A549 (cell line): ENCODE measurements around the gene ADARB1. TPM values are rescaled to one million over a fixed set of nuclear protein-coding genes. Genes with fewer than 3 reads are reported as not detected.

ENCODE experiments used
- ATAC-seq, 2 experiments: fragments of 200-7000 bp in 1 of 2; fragments of >200 bp in 1 of 2; cut with Nextera tagmentation in 1 of 2; cut with Tn5 transposase in 1 of 2; 3 replicates each; pipeline versions ENCODE4 v1.8.0 to v1.9.1; 2018 to 2020; ENCODE audit warnings: mild to moderate bottlenecking in 1 of 2, moderate library complexity in 1 of 2
- CTCF ChIA-PET: fragments of 300-600 bp; sonication (Branson Sonifier 250); formaldehyde crosslinking; extraction: SDS; loops from one replicate; lab custom pipeline; 2021; ENCODE audit warnings: antibody characterized with exemption, inconsistent platforms; lab: Yijun Ruan, JAX
- POLR2A ChIA-PET: fragments of 350-600 bp; formaldehyde crosslinking; extraction: SDS; loops from one replicate; lab custom pipeline; 2021; ENCODE audit warnings: antibody characterized with exemption, inconsistent platforms; lab: Yijun Ruan, JAX
- DNase-seq, 2 experiments: peaks; one replicate each; pipeline versions ENCODE4 v3.0.0 to v3.0.0-alpha.2; 2011 to 2016; ENCODE audit warnings: low read depth in 1 of 2, low spot score in 1 of 2
- FAIRE-seq: peaks from 2 replicates; lab custom pipeline; 2011; peaks lifted over from hg19 to GRCh38; lab: Jason Lieb, UNC
- H3K27ac ChIP-seq, 2 experiments: fragments of >200 bp; sonication (Bioruptor Twin); formaldehyde crosslinking; 3 replicates each; pipeline ENCODE4 v1.5.1; 2016 to 2017
- H3K4me1 ChIP-seq: fragments of >200 bp; sonication (Bioruptor Twin); formaldehyde crosslinking; 3 replicates; pipeline ENCODE4 v1.6.1; 2016
- H3K4me2 ChIP-seq: fragments of >200 bp; sonication (Bioruptor Twin); formaldehyde crosslinking; 3 replicates; pipeline ENCODE4 v1.6.1; 2016
- H3K4me3 ChIP-seq: fragments of >200 bp; sonication (Bioruptor Twin); formaldehyde crosslinking; 3 replicates; pipeline ENCODE4 v1.5.1; 2016
- H3K9me3 ChIP-seq: fragments of >200 bp; sonication (Bioruptor Twin); formaldehyde crosslinking; 3 replicates; pipeline ENCODE4 v1.6.1; 2016
- ATOH8 ChIP-seq: fragments of 250-450 bp; sonication (Bioruptor Pico); IDR thresholded peaks from 2 replicates; pipeline ENCODE4 v1.5.0; 2020; ENCODE audit warnings: low read depth, mild to moderate bottlenecking, moderate library complexity
- BCL3 ChIP-seq: fragments of >200 bp; sonication (Bioruptor Twin); formaldehyde crosslinking; IDR thresholded peaks from 3 replicates; pipeline ENCODE4 v1.6.1; 2016
- BHLHE40 ChIP-seq: IDR thresholded peaks from 2 replicates; pipeline ENCODE4 v1.6.1; 2012; ENCODE audit warnings: low read depth, low read length, inconsistent platforms
- CBX2 ChIP-seq: fragments of 200-600 bp; sonication (generic); IDR thresholded peaks from 2 replicates; pipeline ENCODE4 v1.6.1; 2016; ENCODE audit warnings: low read depth, mild to moderate bottlenecking, borderline replicate concordance
- CBX8 ChIP-seq: fragments of 200-600 bp; sonication (generic); IDR thresholded peaks from 2 replicates; pipeline ENCODE4 v1.6.1; 2016
- CHD4 ChIP-seq: fragments of 200-600 bp; sonication (generic); IDR thresholded peaks from 2 replicates; pipeline ENCODE4 v1.6.1; 2016; ENCODE audit warnings: antibody characterized with exemption, mild to moderate bottlenecking, borderline replicate concordance
- CTCF ChIP-seq: fragments of >200 bp; sonication (Bioruptor Twin); formaldehyde crosslinking; IDR thresholded peaks from 3 replicates; pipeline ENCODE4 v1.5.1; 2016
- E2F6 ChIP-seq: IDR thresholded peaks from 2 replicates; pipeline ENCODE4 v1.6.1; 2012; ENCODE audit warnings: low read depth, borderline replicate concordance
- EHF ChIP-seq: fragments of 250-450 bp; sonication (Bioruptor Pico); IDR thresholded peaks from 2 replicates; pipeline ENCODE4 v1.5.0; 2020; ENCODE audit warnings: mild to moderate bottlenecking
- EHMT2 ChIP-seq: fragments of 200-600 bp; sonication (generic); IDR thresholded peaks from 2 replicates; pipeline ENCODE4 v1.6.1; 2016; ENCODE audit warnings: antibody characterized with exemption, low read depth, mild to moderate bottlenecking, moderate library complexity
- ELK1 ChIP-seq: fragments of 150-350 bp; IDR thresholded peaks from 2 replicates; pipeline ENCODE4 v1.6.1; 2014; ENCODE audit warnings: low read depth, mild to moderate bottlenecking, low read length
- FOXS1 ChIP-seq: fragments of 250-450 bp; sonication (Bioruptor Pico); IDR thresholded peaks from 2 replicates; pipeline ENCODE4 v1.5.0; 2020; ENCODE audit warnings: mild to moderate bottlenecking, moderate library complexity
- HMGXB4 ChIP-seq: fragments of 250-450 bp; sonication (Bioruptor Pico); IDR thresholded peaks from 2 replicates; pipeline ENCODE4 v1.5.0; 2021; ENCODE audit warnings: mild to moderate bottlenecking, moderate library complexity, borderline replicate concordance
- JUN ChIP-seq, 2 experiments: fragments of >200 bp; sonication (Bioruptor Twin); formaldehyde crosslinking; IDR thresholded peaks; 2 replicates in 1 of 2; 3 replicates in 1 of 2; pipeline ENCODE4 v1.6.1; 2016 to 2017
- JUNB ChIP-seq: fragments of >200 bp; sonication (Bioruptor Twin); formaldehyde crosslinking; IDR thresholded peaks from 2 replicates; pipeline ENCODE4 v1.6.1; 2016
- KDM1A ChIP-seq: fragments of 200-600 bp; sonication (generic); IDR thresholded peaks from 2 replicates; pipeline ENCODE4 v1.6.1; 2016; ENCODE audit warnings: low read depth, mild to moderate bottlenecking
- MAFK ChIP-seq: fragments of 450-650 bp; IDR thresholded peaks from 2 replicates; pipeline ENCODE4 v1.6.1; 2014; ENCODE audit not compliant: partially characterized antibody
- MAX ChIP-seq: IDR thresholded peaks from 2 replicates; pipeline ENCODE4 v1.6.1; 2012
- MYC ChIP-seq: IDR thresholded peaks from 2 replicates; pipeline ENCODE4 v1.6.1; 2012; ENCODE audit warnings: mild to moderate bottlenecking, inconsistent platforms, low read length, improper control_type of control experiment, borderline replicate concordance
- NFE2L2 ChIP-seq: fragments of 150-350 bp; conservative IDR thresholded peaks from 2 replicates; pipeline ENCODE4 v1.6.1; 2014; ENCODE audit warnings: low read length
- NR3C1 ChIP-seq: fragments of >200 bp; sonication (Bioruptor Twin); formaldehyde crosslinking; IDR thresholded peaks from 3 replicates; pipeline ENCODE4 v1.6.1; 2017
- RARB ChIP-seq: fragments of 250-450 bp; sonication (Bioruptor Pico); IDR thresholded peaks from 2 replicates; pipeline ENCODE4 v1.8.0; 2021; ENCODE audit warnings: mild to moderate bottlenecking, moderate library complexity
- RFX5 ChIP-seq: fragments of 450-650 bp; IDR thresholded peaks from 2 replicates; pipeline ENCODE4 v1.7.1; 2014; ENCODE audit warnings: antibody characterized with exemption, mild to moderate bottlenecking, moderate library complexity
- SREBF2 ChIP-seq: fragments of 450-650 bp; IDR thresholded peaks from 2 replicates; pipeline ENCODE4 v1.6.1; 2014; ENCODE audit warnings: mild to moderate bottlenecking, moderate library complexity
- TP53 ChIP-seq: fragments of 250-450 bp; sonication (Bioruptor Pico); IDR thresholded peaks from 2 replicates; pipeline ENCODE4 v1.5.0; 2021; ENCODE audit warnings: mild to moderate bottlenecking, moderate library complexity
- ZFP36 ChIP-seq: fragments of 450-650 bp; IDR thresholded peaks from 2 replicates; pipeline ENCODE4 v1.6.1; 2014; ENCODE audit warnings: borderline replicate concordance; ENCODE audit not compliant: partially characterized antibody
- WGBS: methylation state at CpG from one replicate; pipeline ENCODE4 v1.1.6; 2017; ENCODE audit errors: missing lambda C conversion rate; 5-methylcytosine and 5-hydroxymethylcytosine counted together
- polyA plus RNA-seq, 4 experiments: library from polyadenylated mRNA; depleted of rRNA in 3 of 4; stranded (reverse); fragments of >200 nt; fragmentation: RNase III in 1 of 4; extraction: RNeasy Plus Mini Kit Qiagen cat#74134 plus additional on column Dnase treatment in 1 of 4; gene quantifications; 2 replicates in 3 of 4; 3 replicates in 1 of 4; pipeline ENCODE4 v1.2.3, GENCODE V29; 2011 to 2017

The ADARB1 gene
- polyA plus RNA-seq, 2 of the 4 experiments (the other 2 are of a cell fraction): 3.2 to 5.7 TPM

GRCh38 chr21:45078877-45079281, 4.5 kb downstream of the ADARB1 start:
- H3K4me3 ChIP-seq: no peak overlapping the region
- no peak for ATAC-seq
- TF ChIP-seq ATOH8: no peak
- no peak for TF ChIP-seq CBX2
- no peak for TF ChIP-seq NR3C1
- no peak for TF ChIP-seq HMGXB4 (CRISPR knock-in tag)
- no peak for TF ChIP-seq MAX
- TF ChIP-seq JUNB: no peak
- TF ChIP-seq SREBF2: no peak
- no peak for TF ChIP-seq MYC
- no peak for TF ChIP-seq BHLHE40
- TF ChIP-seq EHF (CRISPR knock-in tag): no peak
- no peak for TF ChIP-seq JUN (IDR thresholded peaks at IDR 0.05)
- TF ChIP-seq CHD4: no peak
- no peak for TF ChIP-seq BCL3
- TF ChIP-seq ZFP36: no peak
- TF ChIP-seq TP53: no peak
- TF ChIP-seq MAFK: no peak
- H3K27ac ChIP-seq: no peak overlapping the region
- no peaks in the 10 kb centered on the region for H3K9me3 ChIP-seq
- no peak for FAIRE-seq
- no peak overlapping the region for H3K4me2 ChIP-seq
- 97% methylated on average over 2 of the region's 2 CpGs for WGBS
- ChIA-PET CTCF (interaction anchor here (0.7 to 1.0 kb wide), 2 partner anchors 10 to 24 kb away, joined by 3 to 4 read pairs; no protein-coding TSS in a partner anchor), POLR2A (no interaction called here)
- H3K4me1 ChIP-seq: peaks cover 4% of the 10 kb centered on the region; the same call in 1 of the 3 replicates
- no peak for DNase-seq

- H3K27ac ChIP-seq: no peak overlapping the region
- TF ChIP-seq CTCF (no peak), FOXS1 (CRISPR knock-in tag) (no peak), CBX8 (no peak), E2F6 (no peak), CBX2 (no peak), NFE2L2 (no peak), JUN (IDR thresholded peaks at IDR 0.05) (no peak), RARB (CRISPR knock-in tag) (no peak), ELK1 (no peak), EHMT2 (no peak), BHLHE40 (no peak), KDM1A (no peak), RFX5 (no peak)
- FAIRE-seq: no peak
- ChIA-PET POLR2A (no interaction called here), CTCF (interaction anchor here (0.6 to 1.8 kb wide), 4 partner anchors 10 to 348 kb away, joined by 3 to 4 read pairs (median 4); no protein-coding TSS in a partner anchor)
- WGBS: 65% methylated on average over 2 of the region's 2 CpGs
- H3K4me1 ChIP-seq: peaks cover 4% of the 10 kb centered on the region; the same call in 1 of the 3 replicates
- no peak overlapping the region for H3K4me3 ChIP-seq
- H3K4me2 ChIP-seq: no peak overlapping the region
- DNase-seq: no peak
- no peaks in the 10 kb centered on the region for H3K9me3 ChIP-seq
- ATAC-seq: no peak
Observed at GRCh38 chr21:45079351-45079750, 5.0 kb downstream of the ADARB1 start.
